A673 (cell line): ENCODE results near the gene PTCD3.

Experiments used
- EZH2 ChIP-seq: fragments of 200-600 bp; sonication (generic); IDR thresholded peaks from 2 replicates; pipeline ENCODE4 v1.6.1; 2017; ENCODE audit warnings: borderline replicate concordance, low read depth, mild to moderate bottlenecking, mixed read lengths, antibody characterized with exemption, low read length; ENCODE audit not compliant: poor library complexity, severe bottlenecking
- TF ChIP-seq, protein P1 (sequence below): fragments of 300-800, 200-600 bp; sonication (generic); conservative IDR thresholded peaks from 2 replicates; pipeline ENCODE4 v1.5.1; 2017; ENCODE audit warnings: low read depth, mild to moderate bottlenecking, antibody characterized with exemption, low read length, moderate library complexity, mixed read lengths

DNA sequence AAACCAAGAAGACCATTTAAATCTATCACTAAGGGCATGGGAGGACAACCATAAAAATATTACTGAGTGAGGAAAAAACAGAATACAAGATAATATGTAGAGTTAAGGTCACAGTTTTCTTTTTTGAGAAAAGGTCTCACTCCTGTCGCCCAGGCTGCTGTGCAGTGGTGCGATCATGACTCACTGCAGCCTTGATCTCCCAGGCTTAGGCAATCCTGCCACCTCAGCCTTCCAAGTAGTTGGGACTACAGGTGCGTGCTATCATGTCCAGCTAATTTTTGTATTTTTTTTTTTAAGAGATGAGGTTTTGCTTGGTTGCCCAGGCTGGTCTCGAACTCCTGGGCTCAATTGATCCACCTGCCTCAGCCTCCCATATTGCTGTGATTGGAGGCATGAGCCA is 24.3 kb upstream of the PTCD3 start:
- TF ChIP-seq EZH2, result no peak
- TF ChIP-seq, protein P1, sequence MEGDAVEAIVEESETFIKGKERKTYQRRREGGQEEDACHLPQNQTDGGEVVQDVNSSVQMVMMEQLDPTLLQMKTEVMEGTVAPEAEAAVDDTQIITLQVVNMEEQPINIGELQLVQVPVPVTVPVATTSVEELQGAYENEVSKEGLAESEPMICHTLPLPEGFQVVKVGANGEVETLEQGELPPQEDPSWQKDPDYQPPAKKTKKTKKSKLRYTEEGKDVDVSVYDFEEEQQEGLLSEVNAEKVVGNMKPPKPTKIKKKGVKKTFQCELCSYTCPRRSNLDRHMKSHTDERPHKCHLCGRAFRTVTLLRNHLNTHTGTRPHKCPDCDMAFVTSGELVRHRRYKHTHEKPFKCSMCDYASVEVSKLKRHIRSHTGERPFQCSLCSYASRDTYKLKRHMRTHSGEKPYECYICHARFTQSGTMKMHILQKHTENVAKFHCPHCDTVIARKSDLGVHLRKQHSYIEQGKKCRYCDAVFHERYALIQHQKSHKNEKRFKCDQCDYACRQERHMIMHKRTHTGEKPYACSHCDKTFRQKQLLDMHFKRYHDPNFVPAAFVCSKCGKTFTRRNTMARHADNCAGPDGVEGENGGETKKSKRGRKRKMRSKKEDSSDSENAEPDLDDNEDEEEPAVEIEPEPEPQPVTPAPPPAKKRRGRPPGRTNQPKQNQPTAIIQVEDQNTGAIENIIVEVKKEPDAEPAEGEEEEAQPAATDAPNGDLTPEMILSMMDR, result no peak
